ENCODE data around the gene GP1BA.

Gene GP1BA

GRCh38 chr17:4974115-4974670 is 42.1 kb downstream of the GP1BA start:
- no peak for DNase-seq (ENCODE audit: low read depth)

GRCh38 chr17:4978726-4979125 is 46.6 kb downstream of the GP1BA start:
- DNase-seq (ENCODE audit: low read depth): no peak

- no peak for DNase-seq (ENCODE audit: low read depth)
Measured at GRCh38 chr17:4980644-4981216, 48.7 kb downstream of the GP1BA start.

- DNase-seq (ENCODE audit: low read depth): no peak
Measured at GRCh38 chr17:4982305-4982704, 50.2 kb downstream of the GP1BA start.
